ENCODE data around the gene ACP7. TPM values are rescaled to one million over a fixed set of nuclear protein-coding genes. Genes with fewer than 3 reads are reported as not detected.

ACP7 gene
- total and polyA plus RNA-seq, 2 of the 4 experiments (the other 2 are of a cell fraction) = not detected

DNA sequence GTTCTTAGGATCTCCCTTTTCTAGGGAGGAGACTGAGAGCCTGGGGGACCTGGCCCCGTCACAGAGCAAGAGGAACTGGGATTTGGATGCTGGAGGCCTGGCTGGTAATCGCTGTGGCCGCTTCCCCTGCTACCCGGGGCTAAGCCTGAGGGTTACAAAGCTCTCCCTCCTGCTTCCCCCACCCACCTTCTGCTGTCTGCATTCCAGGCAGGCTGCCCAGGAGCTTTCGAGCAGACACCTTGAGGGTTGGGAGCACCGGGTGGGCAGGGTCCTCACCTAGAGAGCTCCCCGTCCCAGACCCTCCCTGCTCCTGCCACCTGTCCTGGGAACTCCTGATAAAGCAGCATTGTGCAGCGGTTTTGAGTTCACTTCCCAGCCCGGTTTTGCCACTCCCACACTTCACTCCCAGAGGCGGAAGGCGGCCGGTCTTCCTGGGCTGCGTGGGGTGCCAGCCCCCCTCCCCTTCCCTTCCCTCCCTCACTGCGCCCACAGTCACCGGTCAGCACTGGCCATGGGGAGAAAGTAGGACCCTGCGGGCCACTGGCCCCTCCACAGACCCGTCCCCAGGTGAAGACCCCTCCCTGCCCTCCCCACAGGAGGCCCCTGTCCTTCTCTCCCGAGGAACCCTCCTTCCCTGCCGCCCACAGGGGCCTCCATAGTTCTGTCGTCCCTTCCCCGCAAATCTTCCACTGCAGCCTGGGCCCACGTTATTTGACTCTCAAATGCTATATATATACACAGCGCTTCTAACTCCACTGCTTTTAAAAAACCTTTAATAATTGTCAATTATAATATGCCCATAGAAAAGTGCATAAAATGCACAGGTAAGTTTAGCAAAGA lies 49.5 kb downstream of the ACP7 start:
- no peak overlapping the region for H2BK15ac ChIP-seq (ENCODE audit: low read depth, low read length)
- H3K27me3 ChIP-seq (ENCODE audit: control insufficient read depth, insufficient read depth, low read length) = no peaks in the 10 kb centered on the region
- no peak overlapping the region for H2BK120ac ChIP-seq (ENCODE audit: low read depth, low read length)
- no peak overlapping the region for H4K91ac ChIP-seq (ENCODE audit: insufficient read depth, low read depth, low read length)
- no peaks in the 10 kb centered on the region for H3K36me3 ChIP-seq (ENCODE audit: control insufficient read depth, insufficient read depth, low read length)
- no peak overlapping the region for H4K8ac ChIP-seq (ENCODE audit: low read depth in 2 of 2, low read length in 2 of 2)
- H4K5ac ChIP-seq (ENCODE audit: low read depth, low read length) = no peak overlapping the region
- H3K9ac ChIP-seq (ENCODE audit: low read depth, low read length) = no peak overlapping the region
- TF ChIP-seq, protein P1, sequence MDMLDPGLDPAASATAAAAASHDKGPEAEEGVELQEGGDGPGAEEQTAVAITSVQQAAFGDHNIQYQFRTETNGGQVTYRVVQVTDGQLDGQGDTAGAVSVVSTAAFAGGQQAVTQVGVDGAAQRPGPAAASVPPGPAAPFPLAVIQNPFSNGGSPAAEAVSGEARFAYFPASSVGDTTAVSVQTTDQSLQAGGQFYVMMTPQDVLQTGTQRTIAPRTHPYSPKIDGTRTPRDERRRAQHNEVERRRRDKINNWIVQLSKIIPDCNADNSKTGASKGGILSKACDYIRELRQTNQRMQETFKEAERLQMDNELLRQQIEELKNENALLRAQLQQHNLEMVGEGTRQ (IDR thresholded peaks at IDR 0.05; ENCODE audit: low read depth, low read length) = no peak
- TF ChIP-seq RAD21 (IDR thresholded peaks at IDR 0.05; ENCODE audit: low read length) (no peak), CEBPB (IDR thresholded peaks at IDR 0.05; ENCODE audit: low read depth, low read length) (no peak), CHD1 (IDR thresholded peaks at IDR 0.05; ENCODE audit: low read depth, low read length) (no peak), FOS (IDR thresholded peaks at IDR 0.05; ENCODE audit: low read depth, low read length) (no peak), MXI1 (IDR thresholded peaks at IDR 0.05; ENCODE audit: borderline replicate concordance, low read depth, low read length) (no peak), MAZ (IDR thresholded peaks at IDR 0.05; ENCODE audit: borderline replicate concordance, low read depth, low read length) (no peak), RFX5 (IDR thresholded peaks at IDR 0.05; ENCODE audit: low read depth, low read length) (no peak), SMC3 (IDR thresholded peaks at IDR 0.05; ENCODE audit: low read depth, low read length) (no peak), NFE2L2 (IDR thresholded peaks at IDR 0.05; ENCODE audit: low read depth, low read length) (no peak), MAFK (IDR thresholded peaks at IDR 0.05; ENCODE audit: low read depth, low read length) (no peak)
- TF ChIP-seq, protein P2, sequence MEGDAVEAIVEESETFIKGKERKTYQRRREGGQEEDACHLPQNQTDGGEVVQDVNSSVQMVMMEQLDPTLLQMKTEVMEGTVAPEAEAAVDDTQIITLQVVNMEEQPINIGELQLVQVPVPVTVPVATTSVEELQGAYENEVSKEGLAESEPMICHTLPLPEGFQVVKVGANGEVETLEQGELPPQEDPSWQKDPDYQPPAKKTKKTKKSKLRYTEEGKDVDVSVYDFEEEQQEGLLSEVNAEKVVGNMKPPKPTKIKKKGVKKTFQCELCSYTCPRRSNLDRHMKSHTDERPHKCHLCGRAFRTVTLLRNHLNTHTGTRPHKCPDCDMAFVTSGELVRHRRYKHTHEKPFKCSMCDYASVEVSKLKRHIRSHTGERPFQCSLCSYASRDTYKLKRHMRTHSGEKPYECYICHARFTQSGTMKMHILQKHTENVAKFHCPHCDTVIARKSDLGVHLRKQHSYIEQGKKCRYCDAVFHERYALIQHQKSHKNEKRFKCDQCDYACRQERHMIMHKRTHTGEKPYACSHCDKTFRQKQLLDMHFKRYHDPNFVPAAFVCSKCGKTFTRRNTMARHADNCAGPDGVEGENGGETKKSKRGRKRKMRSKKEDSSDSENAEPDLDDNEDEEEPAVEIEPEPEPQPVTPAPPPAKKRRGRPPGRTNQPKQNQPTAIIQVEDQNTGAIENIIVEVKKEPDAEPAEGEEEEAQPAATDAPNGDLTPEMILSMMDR (conservative IDR thresholded peaks at IDR 0.05; ENCODE audit: low read depth, low read length) = no peak
- TF ChIP-seq, protein P3, sequence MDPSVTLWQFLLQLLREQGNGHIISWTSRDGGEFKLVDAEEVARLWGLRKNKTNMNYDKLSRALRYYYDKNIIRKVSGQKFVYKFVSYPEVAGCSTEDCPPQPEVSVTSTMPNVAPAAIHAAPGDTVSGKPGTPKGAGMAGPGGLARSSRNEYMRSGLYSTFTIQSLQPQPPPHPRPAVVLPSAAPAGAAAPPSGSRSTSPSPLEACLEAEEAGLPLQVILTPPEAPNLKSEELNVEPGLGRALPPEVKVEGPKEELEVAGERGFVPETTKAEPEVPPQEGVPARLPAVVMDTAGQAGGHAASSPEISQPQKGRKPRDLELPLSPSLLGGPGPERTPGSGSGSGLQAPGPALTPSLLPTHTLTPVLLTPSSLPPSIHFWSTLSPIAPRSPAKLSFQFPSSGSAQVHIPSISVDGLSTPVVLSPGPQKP (IDR thresholded peaks at IDR 0.05; ENCODE audit: borderline replicate concordance, low read depth, low read length) = no peak
- no peak overlapping the region for H3K4me2 ChIP-seq (ENCODE audit: low read depth, low read length)
- H2BK5ac ChIP-seq (ENCODE audit: low read depth, low read length, poor library complexity, severe bottlenecking) = no peak overlapping the region
- peaks cover 7% of the 10 kb centered on the region; the same call in 1 of the 2 replicates for H3K4me1 ChIP-seq (ENCODE audit: control insufficient read depth, insufficient read depth, low read length)
- ATAC-seq (ENCODE audit: low read depth) (no peak), DNase-seq (no peak)
- H2AK9ac ChIP-seq (replicated peaks; ENCODE audit: low read depth, low read length, poor library complexity) = no peak overlapping the region
- no peak overlapping the region for H3K14ac ChIP-seq (replicated peaks; ENCODE audit: low read depth, low read length)
- no peak overlapping the region for H3K4me3 ChIP-seq (ENCODE audit: insufficient read depth, low read depth, low read length)
- no peak overlapping the region for H3K18ac ChIP-seq (ENCODE audit: low read depth, low read length)
- H3K23ac ChIP-seq (ENCODE audit: low read depth, low read length) = no peak overlapping the region
- dilution Hi-C loops (cut with HindIII; ENCODE audit: low sequenced_read_pairs, unreplicated experiment) (no loop called here), intact Hi-C loops (cut with micrococcal nuclease) (loop anchor here (2.0 kb wide), 1 partner anchor 53 kb away; no protein-coding TSS in a partner anchor), in situ Hi-C loops (cut with MboI; ENCODE audit: low sequenced_read_pairs) (no loop called here)
- H3K9me3 ChIP-seq (ENCODE audit: control insufficient read depth, insufficient read depth, low read length) = no peaks in the 10 kb centered on the region
- H2AFZ ChIP-seq (replicated peaks; ENCODE audit: low read length, poor library complexity) = no peak overlapping the region
- CTCF ChIA-PET = no interaction called here
- no peak overlapping the region for H2AK5ac ChIP-seq (ENCODE audit: low read depth, low read length)
- no peak overlapping the region for H2BK20ac ChIP-seq (ENCODE audit: low read depth, low read length)
- 75% methylated on average over 2 of the region's 23 CpGs; no CpG with 5 or more reads in 1 of the 2 experiments for WGBS, 2 experiments (ENCODE audit: extremely low coverage in 2 of 2, insufficient read length in 1 of 2)
- peaks cover 5% of the 10 kb centered on the region; the same call in 1 of the 2 replicates for H3K9me1 ChIP-seq (ENCODE audit: insufficient read depth, low read length)
- H3K27ac ChIP-seq (ENCODE audit: insufficient read depth, low read length) = no peak overlapping the region
- H3K56ac ChIP-seq (ENCODE audit: extremely low read depth, insufficient read depth, low read length) = no peak overlapping the region
- H4K20me1 ChIP-seq (ENCODE audit: insufficient read depth, low read length) = peaks cover 60% of the 10 kb centered on the region
- peaks cover 38 to 89% of the 10 kb centered on the region in 2 experiments for H3K79me1 ChIP-seq (ENCODE audit: low read depth in 1 of 2, low read length in 2 of 2)
- BruUV-seq (replicated peaks) = no TSS peak
- POLR2A ChIA-PET (ENCODE audit: unreplicated experiment) = no interaction called here
- no peak overlapping the region for H3K4ac ChIP-seq (ENCODE audit: low read depth, low read length)
